ENCODE results near the gene PRX. TPM values are rescaled to one million over a fixed set of nuclear protein-coding genes. Genes with fewer than 3 reads are reported as not detected.

PRX gene
- total and polyA plus RNA-seq, 2 of the 4 experiments (the other 2 are of a cell fraction), result 0.90 to 1.7 TPM

DNA sequence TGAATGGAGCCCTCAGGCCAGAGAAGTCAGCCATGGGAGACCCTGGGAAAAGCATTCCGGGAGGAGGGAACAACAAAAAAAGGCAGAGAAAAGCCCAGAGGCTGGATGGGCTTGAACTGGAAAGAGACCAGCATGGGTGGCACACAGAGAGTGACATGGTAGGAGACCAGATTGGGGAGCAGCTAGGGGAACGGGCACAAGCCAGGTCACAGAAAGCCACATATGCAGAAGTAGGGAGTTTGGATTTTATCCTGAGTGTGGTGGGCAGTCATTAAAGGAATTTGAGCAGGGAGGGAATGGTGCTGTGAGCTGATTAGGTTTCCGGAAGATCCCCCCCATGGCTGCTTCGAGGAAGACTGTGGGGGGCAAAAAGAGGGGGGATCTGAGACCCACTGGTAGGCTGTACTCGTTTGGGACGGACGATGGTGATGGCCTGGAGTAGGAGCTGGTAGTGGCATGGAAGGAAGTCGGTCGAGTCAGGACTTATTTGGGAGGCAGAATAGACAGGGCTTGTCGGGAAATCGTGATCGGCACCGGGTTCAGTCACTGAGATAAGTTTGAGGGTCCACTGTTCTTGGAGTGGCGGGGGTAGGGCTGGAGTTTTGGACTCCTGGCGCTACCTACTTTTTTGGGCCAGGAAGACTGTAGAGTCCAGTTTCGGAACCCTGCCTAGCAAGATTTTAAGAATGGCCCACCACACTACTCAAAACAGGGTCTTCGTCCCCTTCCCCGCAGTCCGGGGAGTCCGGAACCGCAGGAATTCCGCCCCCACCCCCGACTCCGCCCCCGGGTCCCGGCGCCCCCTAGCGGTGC is 11.7 kb upstream of the PRX start (continued):
- TF ChIP-seq SMC3 (IDR thresholded peaks at IDR 0.05; ENCODE audit: low read depth, low read length) (no peak), MAZ (IDR thresholded peaks at IDR 0.05; ENCODE audit: borderline replicate concordance, low read depth, low read length) (no peak; the same call in 1 of the 2 replicates)

- no peak for ATAC-seq (ENCODE audit: low read depth)
- H3K23ac ChIP-seq (ENCODE audit: low read depth, low read length), result peak overlapping the region; percentile 58; the same call in 1 of the 2 replicates
- H3K4ac ChIP-seq (ENCODE audit: low read depth, low read length), result peak overlapping the region; percentile 56
- DNase-seq, result no peak
- peak overlapping the region; percentile 8; the same call in 1 of the 2 replicates for H3K4me3 ChIP-seq (ENCODE audit: insufficient read depth, low read depth, low read length)
- H4K5ac ChIP-seq (ENCODE audit: low read depth, low read length), result no peak overlapping the region
- H3K14ac ChIP-seq (replicated peaks; ENCODE audit: low read depth, low read length), result peak overlapping the region; percentile 57
- WGBS, 2 experiments (ENCODE audit: extremely low coverage in 2 of 2, insufficient read length in 1 of 2), result no CpG with 5 or more reads among the region's 6 CpGs
- intact Hi-C loops (cut with micrococcal nuclease), result loop anchor here (5.0 to 10.0 kb wide), 2 partner anchors 119 to 223 kb away; no protein-coding TSS in a partner anchor
- H3K9me3 ChIP-seq (ENCODE audit: control insufficient read depth, insufficient read depth, low read length), result no peaks in the 10 kb centered on the region
- peaks cover 6 to 33% of the 10 kb centered on the region in 2 experiments; a peak in 2 of 4 replicates for H3K79me1 ChIP-seq (ENCODE audit: low read depth in 1 of 2, low read length in 2 of 2)
- H2BK5ac ChIP-seq (ENCODE audit: low read depth, low read length, poor library complexity, severe bottlenecking), result peak overlapping the region; percentile 61
- H3K56ac ChIP-seq (ENCODE audit: extremely low read depth, insufficient read depth, low read length), result no peak overlapping the region
- H4K20me1 ChIP-seq (ENCODE audit: insufficient read depth, low read length), result peaks cover 10% of the 10 kb centered on the region
- peak overlapping the region; percentile 53; the same call in 1 of the 2 replicates for H3K27ac ChIP-seq (ENCODE audit: insufficient read depth, low read length)
- H3K18ac ChIP-seq (ENCODE audit: low read depth, low read length), result no peak overlapping the region
- dilution Hi-C loops (cut with HindIII; ENCODE audit: low sequenced_read_pairs, unreplicated experiment), result no loop called here
- no peak overlapping the region for H2AFZ ChIP-seq (replicated peaks; ENCODE audit: low read length, poor library complexity)
- H3K4me2 ChIP-seq (ENCODE audit: low read depth, low read length), result peak overlapping the region; percentile 72
- H2BK120ac ChIP-seq (ENCODE audit: low read depth, low read length), result no peak overlapping the region
- H2AK9ac ChIP-seq (replicated peaks; ENCODE audit: low read depth, low read length, poor library complexity), result no peak overlapping the region
- peak overlapping the region; percentile 56; the same call in 1 of the 2 replicates for H3K9ac ChIP-seq (ENCODE audit: low read depth, low read length)
- no TSS peak for BruUV-seq (replicated peaks)
- H3K9me1 ChIP-seq (ENCODE audit: insufficient read depth, low read length), result no peaks in the 10 kb centered on the region
- CTCF ChIA-PET, result interaction anchor here (0.9 to 1.3 kb wide), 2 partner anchors 13 to 40 kb away, joined by 3 to 4 read pairs; no protein-coding TSS in a partner anchor
- H3K4me1 ChIP-seq (ENCODE audit: control insufficient read depth, insufficient read depth, low read length), result peaks cover 2% of the 10 kb centered on the region; the same call in 1 of the 2 replicates
- peak overlapping the region; percentile 85 for H2AK5ac ChIP-seq (ENCODE audit: low read depth, low read length)
- peak overlapping the region; percentile 62; the same call in 1 of the 3 replicates for H2BK15ac ChIP-seq (ENCODE audit: low read depth, low read length)
- H4K8ac ChIP-seq (ENCODE audit: low read depth in 2 of 2, low read length in 2 of 2), result peak overlapping the region in 1 of 2 experiments; percentile 24; a peak in 2 of 4 replicates
- H2BK20ac ChIP-seq (ENCODE audit: low read depth, low read length), result no peak overlapping the region
- H3K27me3 ChIP-seq (ENCODE audit: control insufficient read depth, insufficient read depth, low read length), result no peaks in the 10 kb centered on the region
- POLR2A ChIA-PET (ENCODE audit: unreplicated experiment), result no interaction called here
- H3K36me3 ChIP-seq (ENCODE audit: control insufficient read depth, insufficient read depth, low read length), result peaks cover 12% of the 10 kb centered on the region
- H4K91ac ChIP-seq (ENCODE audit: insufficient read depth, low read depth, low read length), result no peak overlapping the region
- in situ Hi-C loops (cut with MboI; ENCODE audit: low sequenced_read_pairs), result no loop called here
- no peak for TF ChIP-seq SMC3 (IDR thresholded peaks at IDR 0.05; ENCODE audit: low read depth, low read length)
- no peak for TF ChIP-seq NFE2L2 (IDR thresholded peaks at IDR 0.05; ENCODE audit: low read depth, low read length)
- no peak for TF ChIP-seq POLR2A (IDR thresholded peaks at IDR 0.05; ENCODE audit: low read depth, low read length)
- TF ChIP-seq RAD21 (IDR thresholded peaks at IDR 0.05; ENCODE audit: low read length), result no peak
- TF ChIP-seq, protein P1, sequence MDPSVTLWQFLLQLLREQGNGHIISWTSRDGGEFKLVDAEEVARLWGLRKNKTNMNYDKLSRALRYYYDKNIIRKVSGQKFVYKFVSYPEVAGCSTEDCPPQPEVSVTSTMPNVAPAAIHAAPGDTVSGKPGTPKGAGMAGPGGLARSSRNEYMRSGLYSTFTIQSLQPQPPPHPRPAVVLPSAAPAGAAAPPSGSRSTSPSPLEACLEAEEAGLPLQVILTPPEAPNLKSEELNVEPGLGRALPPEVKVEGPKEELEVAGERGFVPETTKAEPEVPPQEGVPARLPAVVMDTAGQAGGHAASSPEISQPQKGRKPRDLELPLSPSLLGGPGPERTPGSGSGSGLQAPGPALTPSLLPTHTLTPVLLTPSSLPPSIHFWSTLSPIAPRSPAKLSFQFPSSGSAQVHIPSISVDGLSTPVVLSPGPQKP (IDR thresholded peaks at IDR 0.05; ENCODE audit: borderline replicate concordance, low read depth, low read length), result no peak
- TF ChIP-seq BHLHE40 (IDR thresholded peaks at IDR 0.05; ENCODE audit: low read depth, low read length), result no peak
- TF ChIP-seq, protein P2, sequence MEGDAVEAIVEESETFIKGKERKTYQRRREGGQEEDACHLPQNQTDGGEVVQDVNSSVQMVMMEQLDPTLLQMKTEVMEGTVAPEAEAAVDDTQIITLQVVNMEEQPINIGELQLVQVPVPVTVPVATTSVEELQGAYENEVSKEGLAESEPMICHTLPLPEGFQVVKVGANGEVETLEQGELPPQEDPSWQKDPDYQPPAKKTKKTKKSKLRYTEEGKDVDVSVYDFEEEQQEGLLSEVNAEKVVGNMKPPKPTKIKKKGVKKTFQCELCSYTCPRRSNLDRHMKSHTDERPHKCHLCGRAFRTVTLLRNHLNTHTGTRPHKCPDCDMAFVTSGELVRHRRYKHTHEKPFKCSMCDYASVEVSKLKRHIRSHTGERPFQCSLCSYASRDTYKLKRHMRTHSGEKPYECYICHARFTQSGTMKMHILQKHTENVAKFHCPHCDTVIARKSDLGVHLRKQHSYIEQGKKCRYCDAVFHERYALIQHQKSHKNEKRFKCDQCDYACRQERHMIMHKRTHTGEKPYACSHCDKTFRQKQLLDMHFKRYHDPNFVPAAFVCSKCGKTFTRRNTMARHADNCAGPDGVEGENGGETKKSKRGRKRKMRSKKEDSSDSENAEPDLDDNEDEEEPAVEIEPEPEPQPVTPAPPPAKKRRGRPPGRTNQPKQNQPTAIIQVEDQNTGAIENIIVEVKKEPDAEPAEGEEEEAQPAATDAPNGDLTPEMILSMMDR (conservative IDR thresholded peaks at IDR 0.05; ENCODE audit: low read depth, low read length), result no peak
- no peak for TF ChIP-seq RCOR1 (IDR thresholded peaks at IDR 0.05; ENCODE audit: insufficient replicate concordance, low read length)
- no peak for TF ChIP-seq MAZ (IDR thresholded peaks at IDR 0.05; ENCODE audit: borderline replicate concordance, low read depth, low read length)
- no peak for TF ChIP-seq MXI1 (IDR thresholded peaks at IDR 0.05; ENCODE audit: borderline replicate concordance, low read depth, low read length)
These were observed 10.8 kb upstream of the PRX start for GRCh38 chr19:40423938-40424337.
